ENCODE results near the gene LAMTOR3.

The LAMTOR3 gene

GRCh38 chr4:99860521-99860920 lies 33.7 kb downstream of the LAMTOR3 start:
- Histone ChIP-seq H2AFZ (ENCODE audit: low read depth) (no peak overlapping the region), H4K20me1 (ENCODE audit: insufficient read depth) (no peaks in the 10 kb centered on the region), H3K79me2 (ENCODE audit: insufficient read depth, low read depth) (no peaks in the 10 kb centered on the region), H3K4me2 (no peak overlapping the region), H3K27ac (no peak overlapping the region), H3K4me3 (IDR thresholded peaks at IDR 0.05; ENCODE audit: insufficient read depth, low read depth, low read length) (no peak overlapping the region), H3K9ac (no peak overlapping the region), H3K4me1 (ENCODE audit: low read depth, poor library complexity, severe bottlenecking) (peaks cover 9% of the 10 kb centered on the region), H3K27me3 (ENCODE audit: insufficient read depth, low read depth) (no peaks in the 10 kb centered on the region), H3K36me3 (ENCODE audit: insufficient read depth) (no peaks in the 10 kb centered on the region)
- TF ChIP-seq CTCF (conservative IDR thresholded peaks at IDR 0.05; ENCODE audit: low read depth, low read length): no peak

GRCh38 chr4:99859618-99860017 lies 34.6 kb downstream of the LAMTOR3 start:
- Histone ChIP-seq H3K4me1 (ENCODE audit: low read depth, poor library complexity, severe bottlenecking) (peaks cover 9% of the 10 kb centered on the region), H4K20me1 (ENCODE audit: insufficient read depth) (no peaks in the 10 kb centered on the region), H2AFZ (ENCODE audit: low read depth) (no peak overlapping the region), H3K9ac (no peak overlapping the region), H3K36me3 (ENCODE audit: insufficient read depth) (no peaks in the 10 kb centered on the region), H3K79me2 (ENCODE audit: insufficient read depth, low read depth) (no peaks in the 10 kb centered on the region), H3K4me2 (no peak overlapping the region), H3K27me3 (ENCODE audit: insufficient read depth, low read depth) (no peaks in the 10 kb centered on the region), H3K4me3 (IDR thresholded peaks at IDR 0.05; ENCODE audit: insufficient read depth, low read depth, low read length) (no peak overlapping the region), H3K27ac (no peak overlapping the region)
- TF ChIP-seq CTCF (conservative IDR thresholded peaks at IDR 0.05; ENCODE audit: low read depth, low read length): no peak

- no peak overlapping the region for H3K4me2 ChIP-seq
- no peak overlapping the region for H3K9ac ChIP-seq
- H3K27ac ChIP-seq: no peak overlapping the region
- no peaks in the 10 kb centered on the region for H3K79me2 ChIP-seq (ENCODE audit: insufficient read depth, low read depth)
- H4K20me1 ChIP-seq (ENCODE audit: insufficient read depth): no peaks in the 10 kb centered on the region
- H3K27me3 ChIP-seq (ENCODE audit: insufficient read depth, low read depth): no peaks in the 10 kb centered on the region
- no peaks in the 10 kb centered on the region for H3K36me3 ChIP-seq (ENCODE audit: insufficient read depth)
- H3K4me3 ChIP-seq (IDR thresholded peaks at IDR 0.05; ENCODE audit: insufficient read depth, low read depth, low read length): no peak overlapping the region
- no peak overlapping the region for H2AFZ ChIP-seq (ENCODE audit: low read depth)
- no peak for TF ChIP-seq CTCF (conservative IDR thresholded peaks at IDR 0.05; ENCODE audit: low read depth, low read length)
- H3K4me1 ChIP-seq (ENCODE audit: low read depth, poor library complexity, severe bottlenecking): peaks cover 9% of the 10 kb centered on the region
Measured at GRCh38 chr4:99857307-99857706, 36.9 kb downstream of the LAMTOR3 start.

GRCh38 chr4:99856166-99856565 lies 38.1 kb downstream of the LAMTOR3 start:
- peaks cover 6% of the 10 kb centered on the region for H3K4me1 ChIP-seq (ENCODE audit: low read depth, poor library complexity, severe bottlenecking)
- no peak for TF ChIP-seq CTCF (conservative IDR thresholded peaks at IDR 0.05; ENCODE audit: low read depth, low read length)
- no peaks in the 10 kb centered on the region for H3K36me3 ChIP-seq (ENCODE audit: insufficient read depth)
- H3K4me2 ChIP-seq: peak overlapping the region; percentile 10; the same call in 1 of the 2 replicates
- H3K4me3 ChIP-seq (IDR thresholded peaks at IDR 0.05; ENCODE audit: insufficient read depth, low read depth, low read length): no peak overlapping the region
- 0 out of 2 replicates have a peak overlapping the region, but pooled peaks have one; percentile 12 for H2AFZ ChIP-seq (ENCODE audit: low read depth)
- no peaks in the 10 kb centered on the region for H3K27me3 ChIP-seq (ENCODE audit: insufficient read depth, low read depth)
- no peak overlapping the region for H3K27ac ChIP-seq
- H4K20me1 ChIP-seq (ENCODE audit: insufficient read depth): no peaks in the 10 kb centered on the region
- no peaks in the 10 kb centered on the region for H3K79me2 ChIP-seq (ENCODE audit: insufficient read depth, low read depth)
- H3K9ac ChIP-seq: no peak overlapping the region
